Keratinocyte (primary cell): Measurements from ENCODE around the gene CFAP58. TPM values are rescaled to one million over a fixed set of nuclear protein-coding genes. Genes with fewer than 3 reads are reported as not detected.

ENCODE experiments used
- DNase-seq: peaks from one replicate; pipeline ENCODE4 v3.0.0-alpha.2; 2011; ENCODE audit warnings: low read depth, missing footprints, low spot score
- FAIRE-seq: peaks from 2 replicates; lab custom pipeline; 2011; peaks lifted over from hg19 to GRCh38; lab: Jason Lieb, UNC
- H2AFZ ChIP-seq: 2 replicates; pipeline ENCODE4 v1.6.0; 2012; ENCODE audit warnings: low read length, control low read depth, inconsistent platforms; ENCODE audit not compliant: control insufficient read depth
- H3K27ac ChIP-seq: 2 replicates; pipeline ENCODE4 v1.5.1; 2011; ENCODE audit warnings: low read length; ENCODE audit not compliant: control insufficient read depth, insufficient read depth
- H3K27me3 ChIP-seq: 3 replicates; pipeline ENCODE4 v1.6.0; 2011; ENCODE audit warnings: low read length; ENCODE audit not compliant: control insufficient read depth, insufficient read depth; ENCODE audit errors: extremely low read depth
- H3K36me3 ChIP-seq, 2 experiments: 2 replicates in 1 of 2; 3 replicates in 1 of 2; pipeline ENCODE4 v1.5.1; 2011; ENCODE audit warnings: low read length in 2 of 2, mild to moderate bottlenecking in 1 of 2; ENCODE audit not compliant: control insufficient read depth in 2 of 2, insufficient read depth in 2 of 2; ENCODE audit errors: extremely low read depth in 1 of 2
- H3K4me1 ChIP-seq: 3 replicates; pipeline ENCODE4 v1.5.1; 2011; ENCODE audit warnings: low read length; ENCODE audit not compliant: control insufficient read depth, insufficient read depth; ENCODE audit errors: extremely low read depth
- H3K4me2 ChIP-seq: 3 replicates; pipeline ENCODE4 v1.6.0; 2011; ENCODE audit warnings: low read depth, low read length; ENCODE audit not compliant: control insufficient read depth, insufficient read depth; ENCODE audit errors: extremely low read depth
- H3K4me3 ChIP-seq, 3 experiments: fragments of 200-600 bp in 1 of 3; sonication (generic) in 1 of 3; 2 replicates in 2 of 3; 3 replicates in 1 of 3; pipeline ENCODE4 v1.5.1; 2011 to 2016; ENCODE audit warnings: low read length in 3 of 3, mild to moderate bottlenecking in 3 of 3, control low read depth in 2 of 3, inconsistent platforms in 1 of 3, low read depth in 1 of 3, mixed read lengths in 1 of 3, mixed run types in 1 of 3, moderate library complexity in 1 of 3; ENCODE audit not compliant: control insufficient read depth in 2 of 3, insufficient read depth in 2 of 3; ENCODE audit errors: extremely low read depth in 1 of 3
- H3K79me2 ChIP-seq: 2 replicates; pipeline ENCODE4 v1.6.0; 2012; ENCODE audit warnings: low read length; ENCODE audit not compliant: control insufficient read depth, insufficient read depth
- H3K9ac ChIP-seq: 3 replicates; pipeline ENCODE4 v1.6.0; 2011; ENCODE audit warnings: low read length; ENCODE audit not compliant: control insufficient read depth, insufficient read depth; ENCODE audit errors: extremely low read depth
- H3K9me1 ChIP-seq: 3 replicates; pipeline ENCODE4 v1.6.0; 2011; ENCODE audit warnings: low read length; ENCODE audit not compliant: control insufficient read depth, insufficient read depth; ENCODE audit errors: extremely low read depth
- H3K9me3 ChIP-seq: 2 replicates; pipeline ENCODE4 v1.5.1; 2012; ENCODE audit warnings: low read depth, low read length; ENCODE audit not compliant: control insufficient read depth
- H4K20me1 ChIP-seq: 3 replicates; pipeline ENCODE4 v1.6.0; 2011; ENCODE audit warnings: low read length; ENCODE audit not compliant: control insufficient read depth, insufficient read depth; ENCODE audit errors: extremely low read depth
- CTCF ChIP-seq, 3 experiments: IDR thresholded peaks in 1 of 3; conservative IDR thresholded peaks in 1 of 3; optimal IDR thresholded peaks in 1 of 3; 2 replicates in 2 of 3; 3 replicates in 1 of 3; pipeline versions ENCODE3 to v1.5.1; 2011; ENCODE audit warnings: low read length in 3 of 3, mild to moderate bottlenecking in 3 of 3, moderate library complexity in 2 of 3, control low read depth in 1 of 3, inconsistent platforms in 1 of 3; ENCODE audit not compliant: insufficient read depth in 2 of 3; ENCODE audit errors: extremely low read depth in 1 of 3
- EZH2 ChIP-seq: IDR thresholded peaks from one replicate; pipeline ENCODE4 v1.6.1; 2012; ENCODE audit warnings: inconsistent platforms, mild to moderate bottlenecking, low read length, moderate library complexity
- dilution Hi-C: fragments of 300-500 bp; cut with MboI; formaldehyde crosslinking; loops from one replicate; pipeline ENCODE4 v1.7.0; 2020; ENCODE audit warnings: low sequenced_read_pairs; ENCODE audit not compliant: extremely low pct_ligation_motif_present
- polyA plus RNA-seq, 5 experiments: library from polyadenylated mRNA; depleted of rRNA in 3 of 5; stranded (reverse) in 3 of 5; stranded (forward) in 1 of 5; unstranded in 1 of 5; fragments of >200 nt; gene quantifications; 1 replicate in 1 of 5; 2 replicates in 3 of 5; 3 replicates in 1 of 5; pipeline versions ENCODE4 v1.2.1 to v1.2.3, GENCODE V29; 2011 to 2012; ENCODE audit warnings: missing spikeins in 2 of 5, low read depth in 1 of 5, low replicate concordance in 1 of 5

CFAP58 gene
- polyA plus RNA-seq, 1 donor (not counting 4 experiments of a cell fraction or from before 2014, with no cell fraction given), result 2.3 TPM

- Histone ChIP-seq H3K27ac (peak overlapping the region; percentile 87), H3K79me2 (peaks cover 74% of the 10 kb centered on the region), H3K9me3 (no peaks in the 10 kb centered on the region), H3K36me3 (peaks cover 1 to 21% of the 10 kb centered on the region in 2 experiments), H3K4me3 (no peak overlapping the region), H4K20me1 (no peaks in the 10 kb centered on the region), H3K4me1 (peaks cover 72% of the 10 kb centered on the region), H3K9ac (no peak overlapping the region), H3K27me3 (no peaks in the 10 kb centered on the region), H3K4me2 (no peak overlapping the region), H2AFZ (no peak overlapping the region), H3K9me1 (peaks cover 3% of the 10 kb centered on the region)
- DNase-seq, result no peak
- dilution Hi-C loops, result no loop called here
- FAIRE-seq, result no peak
- TF ChIP-seq CTCF (optimal IDR thresholded peaks at IDR 0.05 in 1 of 3, IDR thresholded peaks at IDR 0.05 in 1 of 3, conservative IDR thresholded peaks at IDR 0.05 in 1 of 3; ENCODE audit: extremely low read depth in 1 of 3, insufficient read depth in 2 of 3, low read length in 3 of 3), result no peak
- TF ChIP-seq EZH2, result no peak
Measured at GRCh38 chr10:104324221-104324686, 29.4 kb upstream of the CFAP58 start.

GRCh38 chr10:104324931-104325330, 28.7 kb upstream of the CFAP58 start:
- H3K4me3 ChIP-seq, result no peak overlapping the region
- no peak for DNase-seq
- peaks cover 68% of the 10 kb centered on the region for H3K79me2 ChIP-seq
- no peak for TF ChIP-seq EZH2
- TF ChIP-seq CTCF (optimal IDR thresholded peaks at IDR 0.05 in 1 of 3, IDR thresholded peaks at IDR 0.05 in 1 of 3, conservative IDR thresholded peaks at IDR 0.05 in 1 of 3; ENCODE audit: extremely low read depth in 1 of 3, insufficient read depth in 2 of 3, low read length in 3 of 3), result no peak
- H3K36me3 ChIP-seq, result peaks cover 1 to 21% of the 10 kb centered on the region in 2 experiments
- peaks cover 72% of the 10 kb centered on the region for H3K4me1 ChIP-seq
- no peak overlapping the region for H3K27ac ChIP-seq
- H3K27me3 ChIP-seq, result no peaks in the 10 kb centered on the region
- FAIRE-seq, result no peak
- H3K4me2 ChIP-seq, result no peak overlapping the region
- H3K9me3 ChIP-seq, result no peaks in the 10 kb centered on the region
- dilution Hi-C loops, result no loop called here
- H4K20me1 ChIP-seq, result no peaks in the 10 kb centered on the region
- no peaks in the 10 kb centered on the region for H3K9me1 ChIP-seq
- H3K9ac ChIP-seq, result no peak overlapping the region
- no peak overlapping the region for H2AFZ ChIP-seq
